HUES48 (cell line): ENCODE data around the gene ENPP4.
"Not testable (repeated sequence)": the region's sequence is repeated elsewhere in the genome, so short reads cannot be mapped to it uniquely, and the experiment has no call there.

Source experiments
- H3K27ac ChIP-seq: one replicate; pipeline ENCODE4 v1.7.0; 2013; ENCODE audit warnings: low read depth, low read length, inconsistent platforms
- H3K27me3 ChIP-seq: 2 replicates; pipeline ENCODE4 v1.6.1; 2013; ENCODE audit warnings: mild to moderate bottlenecking, low read length; ENCODE audit not compliant: control insufficient read depth, insufficient read depth
- H3K36me3 ChIP-seq: 2 replicates; pipeline ENCODE4 v1.6.1; 2013; ENCODE audit warnings: low read length; ENCODE audit not compliant: control insufficient read depth, insufficient read depth
- H3K4me1 ChIP-seq: 2 replicates; pipeline ENCODE4 v1.6.1; 2013; ENCODE audit warnings: mild to moderate bottlenecking, low read length; ENCODE audit not compliant: control insufficient read depth, insufficient read depth
- H3K4me3 ChIP-seq: 2 replicates; pipeline ENCODE4 v1.5.1; 2013; ENCODE audit warnings: mild to moderate bottlenecking, low read depth, low read length
- H3K9ac ChIP-seq: 2 replicates; pipeline ENCODE4 v1.6.1; 2013; ENCODE audit warnings: mild to moderate bottlenecking, low read depth, low read length, moderate library complexity
- H3K9me3 ChIP-seq: 2 replicates; pipeline ENCODE4 v1.6.1; 2013; ENCODE audit warnings: low read length; ENCODE audit not compliant: control insufficient read depth, insufficient read depth

Gene ENPP4

DNA sequence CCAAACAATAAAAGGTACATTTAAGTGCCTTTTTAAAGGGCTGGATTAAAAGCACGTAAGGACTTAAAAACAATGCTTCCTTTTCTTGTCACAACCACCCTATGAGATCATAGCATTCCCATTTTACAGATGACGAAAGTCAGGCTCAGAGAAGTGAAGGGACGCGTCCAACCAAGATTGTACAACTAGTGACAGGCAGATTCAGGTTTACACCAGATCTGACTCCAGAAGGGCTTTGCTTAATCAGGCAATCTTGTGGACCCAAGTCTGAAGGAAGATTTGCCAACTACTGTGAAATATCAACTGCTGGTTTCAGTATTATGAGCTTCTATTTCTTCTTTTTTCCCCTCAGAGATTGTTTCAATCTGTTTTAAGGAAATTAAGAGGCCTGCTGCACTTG is 877 bp downstream of the ENPP4 start:
- Histone ChIP-seq H3K27me3 (peaks cover 13% of the 10 kb centered on the region), H3K36me3 (no peaks in the 10 kb centered on the region), H3K4me3 (peak overlapping the region; percentile 100)

DNA sequence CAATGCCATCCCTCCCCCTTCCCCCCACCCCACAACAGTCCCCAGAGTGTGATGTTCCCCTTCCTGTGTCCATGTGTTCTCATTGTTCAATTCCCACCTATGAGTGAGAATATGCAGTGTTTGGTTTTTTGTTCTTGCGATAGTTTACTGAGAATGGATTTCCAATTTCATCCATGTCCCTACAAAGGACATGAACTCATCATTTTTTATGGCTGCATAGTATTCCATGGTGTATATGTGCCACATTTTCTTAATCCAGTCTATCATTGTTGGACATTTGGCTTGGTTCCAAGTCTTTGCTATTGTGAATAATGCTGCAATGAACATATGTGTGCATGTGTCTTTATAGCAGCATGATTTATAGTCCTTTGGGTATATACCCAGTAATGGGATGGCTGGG is 1.5 kb downstream of the ENPP4 start:
- not testable (repeated sequence) for H3K4me3 ChIP-seq, H3K9ac ChIP-seq, H3K36me3 ChIP-seq, H3K27ac ChIP-seq, H3K9me3 ChIP-seq, H3K4me1 ChIP-seq
- H3K27me3 ChIP-seq = peaks cover 13% of the 10 kb centered on the region

More for the DNA sequence above, 877 bp downstream of the ENPP4 start:
- Histone ChIP-seq H3K9me3 (no peaks in the 10 kb centered on the region), H3K4me1 (peaks cover 3% of the 10 kb centered on the region; the same call in 1 of the 2 replicates), H3K27ac (no peak overlapping the region), H3K9ac (no peak overlapping the region)

DNA sequence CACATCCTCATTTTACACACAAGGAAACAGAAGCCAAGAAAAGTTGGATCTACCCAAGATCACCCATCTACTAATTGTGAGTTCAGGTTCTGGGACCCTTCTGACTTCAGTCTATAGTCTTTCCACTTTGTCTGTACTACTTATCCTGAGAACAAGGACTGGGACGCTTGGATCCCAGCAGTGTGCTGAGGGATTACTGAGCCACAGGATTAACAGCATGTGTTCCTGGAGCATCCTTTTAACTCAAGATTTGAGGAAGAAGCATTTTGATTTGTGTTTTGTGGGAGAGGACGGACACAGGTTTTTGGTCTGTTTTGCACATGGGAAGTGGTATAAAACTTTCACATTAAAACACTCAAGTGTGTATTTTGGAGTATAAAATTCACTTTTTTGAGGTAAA is 4.4 kb downstream of the ENPP4 start:
- Histone ChIP-seq H3K9me3 (no peaks in the 10 kb centered on the region), H3K4me1 (peaks cover 3% of the 10 kb centered on the region; the same call in 1 of the 2 replicates), H3K9ac (no peak overlapping the region), H3K36me3 (no peaks in the 10 kb centered on the region), H3K4me3 (no peak overlapping the region), H3K27ac (no peak overlapping the region), H3K27me3 (peaks cover 6% of the 10 kb centered on the region; the same call in 1 of the 2 replicates)

GRCh38 chr6:46135176-46135575 is 5.4 kb downstream of the ENPP4 start:
- H3K27ac ChIP-seq = no peak overlapping the region
- no peaks in the 10 kb centered on the region for H3K36me3 ChIP-seq
- H3K4me1 ChIP-seq = peaks cover 3% of the 10 kb centered on the region; the same call in 1 of the 2 replicates
- H3K4me3 ChIP-seq = no peak overlapping the region
- peaks cover 4% of the 10 kb centered on the region; the same call in 1 of the 2 replicates for H3K27me3 ChIP-seq
- no peak overlapping the region for H3K9ac ChIP-seq
- no peaks in the 10 kb centered on the region for H3K9me3 ChIP-seq

DNA sequence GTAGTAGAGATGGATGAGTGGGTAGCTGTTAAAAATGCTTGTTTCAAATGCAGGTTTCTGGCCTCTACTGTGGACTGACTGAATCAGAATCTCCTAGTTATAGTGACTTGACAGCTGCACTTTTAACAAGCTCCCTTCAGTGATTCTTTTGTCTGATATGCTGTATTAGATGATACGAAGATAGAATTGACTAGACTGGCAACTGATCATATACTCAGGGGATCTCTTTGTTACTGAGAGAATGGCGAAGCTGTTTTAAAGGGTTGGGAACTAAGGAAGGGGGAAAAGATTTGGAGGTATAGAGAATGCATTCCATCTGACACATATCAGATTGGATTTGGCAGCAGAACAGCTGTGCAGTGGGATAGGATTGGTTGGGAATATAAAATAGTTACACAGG is 7.0 kb downstream of the ENPP4 start:
- peaks cover 6% of the 10 kb centered on the region for H3K4me1 ChIP-seq
- H3K4me3 ChIP-seq = no peak overlapping the region
- H3K36me3 ChIP-seq = no peaks in the 10 kb centered on the region
- H3K27me3 ChIP-seq = no peaks in the 10 kb centered on the region
- H3K27ac ChIP-seq = no peak overlapping the region
- H3K9me3 ChIP-seq = no peaks in the 10 kb centered on the region
- H3K9ac ChIP-seq = no peak overlapping the region

DNA sequence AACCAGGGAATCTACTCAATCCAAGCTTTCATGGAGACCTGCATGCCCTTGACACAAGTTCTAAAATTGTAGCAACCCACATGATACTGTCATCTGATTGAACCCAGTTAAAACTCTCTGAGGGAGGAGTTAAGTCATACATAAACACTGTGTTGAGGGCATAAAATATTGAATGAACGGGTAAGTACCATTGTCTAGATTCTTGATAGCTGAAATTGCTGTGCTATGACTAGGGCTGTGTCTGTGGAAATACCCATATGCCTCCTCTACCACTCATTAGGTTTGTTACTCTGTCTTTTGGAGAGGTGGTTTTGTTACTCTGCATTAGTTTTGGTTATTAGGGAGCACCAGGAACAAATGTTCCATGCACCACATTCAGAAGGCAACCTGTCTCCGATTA is 7.6 kb downstream of the ENPP4 start:
- H3K27me3 ChIP-seq = no peaks in the 10 kb centered on the region

GRCh38 chr6:46138281-46138680 is 8.5 kb downstream of the ENPP4 start:
- Histone ChIP-seq H3K9ac (no peak overlapping the region), H3K27ac (no peak overlapping the region), H3K4me3 (no peak overlapping the region), H3K9me3 (no peaks in the 10 kb centered on the region), H3K36me3 (no peaks in the 10 kb centered on the region), H3K4me1 (peaks cover 17% of the 10 kb centered on the region), H3K27me3 (no peaks in the 10 kb centered on the region)

More for the DNA sequence above, 7.6 kb downstream of the ENPP4 start:
- H3K9ac ChIP-seq = no peak overlapping the region
- H3K27ac ChIP-seq = no peak overlapping the region
- no peaks in the 10 kb centered on the region for H3K9me3 ChIP-seq
- no peak overlapping the region for H3K4me3 ChIP-seq
- H3K4me1 ChIP-seq = peaks cover 9% of the 10 kb centered on the region
- H3K36me3 ChIP-seq = no peaks in the 10 kb centered on the region

- H3K9me3 ChIP-seq = no peaks in the 10 kb centered on the region
- no peaks in the 10 kb centered on the region for H3K36me3 ChIP-seq
Measured at GRCh38 chr6:46144270-46144669, 14.5 kb downstream of the ENPP4 start.

GRCh38 chr6:46149066-46149465 is 19.3 kb downstream of the ENPP4 start:
- H3K9ac ChIP-seq = not testable (repeated sequence)

More at GRCh38 chr6:46144270-46144669, 14.5 kb downstream of the ENPP4 start:
- H3K27ac ChIP-seq = no peak overlapping the region
- H3K4me1 ChIP-seq = peaks cover 29% of the 10 kb centered on the region
- H3K27me3 ChIP-seq = no peaks in the 10 kb centered on the region
- H3K9ac ChIP-seq = no peak overlapping the region
- no peak overlapping the region for H3K4me3 ChIP-seq

GRCh38 chr6:46156701-46157100 is 26.9 kb downstream of the ENPP4 start:
- Histone ChIP-seq H3K27me3 (no peaks in the 10 kb centered on the region), H3K36me3 (peaks cover 12% of the 10 kb centered on the region), H3K4me1 (peaks cover 10% of the 10 kb centered on the region; the same call in 1 of the 2 replicates), H3K27ac (no peak overlapping the region), H3K9ac (no peak overlapping the region), H3K9me3 (no peaks in the 10 kb centered on the region), H3K4me3 (no peak overlapping the region)

More at GRCh38 chr6:46149066-46149465, 19.3 kb downstream of the ENPP4 start:
- not testable (repeated sequence) for H3K9me3 ChIP-seq, H3K36me3 ChIP-seq, H3K4me1 ChIP-seq, H3K27ac ChIP-seq, H3K4me3 ChIP-seq, H3K27me3 ChIP-seq

GRCh38 chr6:46159229-46159628 is 29.4 kb downstream of the ENPP4 start:
- Histone ChIP-seq H3K36me3 (peaks cover 13% of the 10 kb centered on the region), H3K9ac (no peak overlapping the region), H3K27me3 (no peaks in the 10 kb centered on the region), H3K27ac (no peak overlapping the region), H3K9me3 (no peaks in the 10 kb centered on the region), H3K4me1 (peaks cover 10% of the 10 kb centered on the region; the same call in 1 of the 2 replicates), H3K4me3 (no peak overlapping the region)
